Measurements from ENCODE around the gene CLIC4. TPM values are rescaled to one million over a fixed set of nuclear protein-coding genes. Genes with fewer than 3 reads are reported as not detected.
A peak's percentile ranks its signal among the peaks of the same experiment; 100 is the strongest.

CLIC4 gene
- total and polyA plus RNA-seq, 2 donors (not counting 1 experiment from before 2014, with no cell fraction given), result 28.5 to 123 TPM

DNA sequence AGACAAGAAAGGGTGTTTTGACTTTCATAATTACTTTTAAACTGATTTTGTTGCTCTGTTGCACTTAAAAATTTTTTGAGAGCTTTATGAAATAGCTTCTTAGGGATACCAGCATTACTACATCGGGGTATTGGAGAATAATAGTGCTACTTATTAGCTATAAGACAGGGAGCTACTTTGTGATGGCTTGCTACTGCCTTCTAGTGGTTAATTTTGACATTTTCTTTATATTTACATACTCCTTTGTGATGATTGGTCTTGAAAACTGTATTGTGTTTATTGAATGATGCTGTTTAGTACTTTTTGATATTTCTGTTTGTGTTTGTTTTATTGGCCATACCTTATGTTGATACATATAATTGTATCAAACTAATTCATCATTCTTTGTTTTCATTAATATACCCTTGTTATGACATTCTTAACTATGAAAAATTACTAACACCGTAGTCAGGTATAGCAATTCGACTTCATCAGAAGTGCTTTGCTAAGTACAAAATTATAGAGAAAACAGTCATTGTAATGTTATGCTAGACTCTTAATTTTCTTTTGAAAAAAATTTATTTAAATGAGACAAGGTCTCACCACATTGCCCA, 85.5 kb downstream of the CLIC4 start:
- peak; percentile 78 for DNase-seq
- Histone ChIP-seq H2AFZ (ENCODE audit: insufficient read depth, low read depth, low read length, poor library complexity, severe bottlenecking) (no peak overlapping the region), H3K36me3 (replicated peaks in 1 of 2; ENCODE audit: control extremely low read depth in 1 of 2, control insufficient read depth in 1 of 2, extremely low read depth in 1 of 2, insufficient read depth in 2 of 2, low read length in 1 of 2) (peaks cover 2 to 14% of the 10 kb centered on the region in 2 experiments), H3K27me3 (replicated peaks in 1 of 4; ENCODE audit: control extremely low read depth in 1 of 4, control insufficient read depth in 3 of 4, insufficient read depth in 4 of 4, low read length in 3 of 4) (no peaks in the 10 kb centered on the region), H4K20me1 (ENCODE audit: control insufficient read depth, insufficient read depth, low read length, poor library complexity, severe bottlenecking) (peaks cover 45% of the 10 kb centered on the region), H3K4me2 (replicated peaks; ENCODE audit: low read depth, low read length, poor library complexity, severe bottlenecking) (no peak overlapping the region), H3K4me1 (ENCODE audit: control insufficient read depth in 2 of 2, insufficient read depth in 2 of 2, low read length in 2 of 2) (peaks cover 13 to 24% of the 10 kb centered on the region in 2 donors), H3K27ac (ENCODE audit: low read length in 2 of 2) (no peak overlapping the region), H3K9ac (ENCODE audit: low read length) (no peak overlapping the region), H3K4me3 (ENCODE audit: control extremely low read depth in 1 of 5, extremely low read depth in 1 of 5, insufficient read depth in 1 of 5, low read depth in 2 of 5, low read length in 4 of 5) (no peak overlapping the region), H3K79me2 (ENCODE audit: control insufficient read depth, insufficient read depth, low read length) (peaks cover 59% of the 10 kb centered on the region), H3K9me3 (ENCODE audit: control extremely low read depth in 1 of 3, control insufficient read depth in 2 of 3, insufficient read depth in 1 of 3, low read length in 2 of 3) (no peaks in the 10 kb centered on the region)
- intact Hi-C loops (cut with micrococcal nuclease), result loop anchor here (2.0 to 5.0 kb wide), 3 partner anchors 82 to 633 kb away; no protein-coding TSS in a partner anchor
- ChIA-PET CTCF (interaction anchor here (0.6 to 16.1 kb wide), 43 partner anchors 9 to 632 kb away, joined by 3 to 579 read pairs (median 5); partner anchors contain the start of gene CLIC4), POLR2A (interaction anchor here (1.3 kb wide), 1 partner anchor 142 kb away, joined by 3 read pairs; no protein-coding TSS in a partner anchor)
- Mint-ChIP-seq H3K4me1 (peaks cover 51% of the 10 kb centered on the region), H3K27me3 (no peaks in the 10 kb centered on the region), H3K9me3 (ENCODE audit: insufficient read depth) (no peaks in the 10 kb centered on the region), H3K4me3 (no peak overlapping the region), H3K27ac (no peak overlapping the region)
- WGBS (ENCODE audit: insufficient coverage), result no CpG with 5 or more reads among the region's 3 CpGs
- peak; percentile 82 for ATAC-seq (ENCODE audit: low read depth)
- TF ChIP-seq CTCF (IDR thresholded peaks at IDR 0.05) (peak; percentile 98), EZH2 (IDR thresholded peaks at IDR 0.05; ENCODE audit: borderline replicate concordance, insufficient read depth, low read depth, low read length, poor library complexity, severe bottlenecking) (no peak)

GRCh38 chr1:24841593-24841992, 96.3 kb downstream of the CLIC4 start:
- H3K4me1 Mint-ChIP-seq, result peaks cover 6% of the 10 kb centered on the region

More at GRCh38 chr1:24841593-24841992, 96.3 kb downstream of the CLIC4 start:
- POLR2A ChIA-PET, result no interaction called here
- ATAC-seq (ENCODE audit: low read depth) (no peak), DNase-seq (no peak)
- H2AFZ ChIP-seq (ENCODE audit: insufficient read depth, low read depth, low read length, poor library complexity, severe bottlenecking), result no peak overlapping the region
- no peak overlapping the region for H3K4me3 ChIP-seq (ENCODE audit: control extremely low read depth in 1 of 5, extremely low read depth in 1 of 5, insufficient read depth in 1 of 5, low read depth in 2 of 5, low read length in 4 of 5)
- H3K27ac ChIP-seq (ENCODE audit: low read length in 2 of 2), result no peak overlapping the region
- no peak overlapping the region for H3K9ac ChIP-seq (ENCODE audit: low read length)
- H3K27me3 ChIP-seq (replicated peaks in 1 of 4; ENCODE audit: control extremely low read depth in 1 of 4, control insufficient read depth in 3 of 4, insufficient read depth in 4 of 4, low read length in 3 of 4), result no peaks in the 10 kb centered on the region
- H3K9me3 Mint-ChIP-seq (ENCODE audit: insufficient read depth), result no peaks in the 10 kb centered on the region
- WGBS (ENCODE audit: insufficient coverage), result no CpG with 5 or more reads among the region's 3 CpGs
- TF ChIP-seq CTCF (IDR thresholded peaks at IDR 0.05), result no peak
- no peak for TF ChIP-seq EZH2 (IDR thresholded peaks at IDR 0.05; ENCODE audit: borderline replicate concordance, insufficient read depth, low read depth, low read length, poor library complexity, severe bottlenecking)
- no peaks in the 10 kb centered on the region for H3K27me3 Mint-ChIP-seq
- H3K79me2 ChIP-seq (ENCODE audit: control insufficient read depth, insufficient read depth, low read length), result peaks cover 20% of the 10 kb centered on the region
- H3K4me2 ChIP-seq (replicated peaks; ENCODE audit: low read depth, low read length, poor library complexity, severe bottlenecking), result no peak overlapping the region
- no peaks in the 10 kb centered on the region for H3K4me1 ChIP-seq (ENCODE audit: control insufficient read depth in 2 of 2, insufficient read depth in 2 of 2, low read length in 2 of 2)
- no peak overlapping the region for H3K4me3 Mint-ChIP-seq
- H3K9me3 ChIP-seq (ENCODE audit: control extremely low read depth in 1 of 3, control insufficient read depth in 2 of 3, insufficient read depth in 1 of 3, low read length in 2 of 3), result no peaks in the 10 kb centered on the region
- intact Hi-C loops (cut with micrococcal nuclease), result no loop called here
- H3K36me3 ChIP-seq (replicated peaks in 1 of 2; ENCODE audit: control extremely low read depth in 1 of 2, control insufficient read depth in 1 of 2, extremely low read depth in 1 of 2, insufficient read depth in 2 of 2, low read length in 1 of 2), result peaks cover 7 to 27% of the 10 kb centered on the region in 2 experiments
- H4K20me1 ChIP-seq (ENCODE audit: control insufficient read depth, insufficient read depth, low read length, poor library complexity, severe bottlenecking), result peaks cover 53% of the 10 kb centered on the region
- CTCF ChIA-PET, result interaction anchor here (0.7 to 4.8 kb wide), 4 partner anchors 11 to 363 kb away, joined by 3 to 29 read pairs (median 4); no protein-coding TSS in a partner anchor
- no peak overlapping the region for H3K27ac Mint-ChIP-seq

All from B cell (primary cell).